GM12878 (cell line): ENCODE measurements around the gene ST6GALNAC3.

Source experiments
- CTCF ChIP-seq, 3 experiments: IDR thresholded peaks in 2 of 3; conservative IDR thresholded peaks in 1 of 3; 2 replicates each; pipeline ENCODE4 v1.5.1; 2011; ENCODE audit warnings: low read depth in 3 of 3, low read length in 3 of 3, mild to moderate bottlenecking in 3 of 3, control low read depth in 2 of 3, moderate library complexity in 2 of 3, inconsistent platforms in 1 of 3, mixed read lengths in 1 of 3; ENCODE audit not compliant: control insufficient read depth in 2 of 3, insufficient read depth in 1 of 3; ENCODE audit errors: extremely low read depth in 1 of 3
- JUNB ChIP-seq: IDR thresholded peaks from 2 replicates; pipeline ENCODE4 v1.6.1; 2016; ENCODE audit warnings: antibody characterized with exemption, mild to moderate bottlenecking
- MAX ChIP-seq: IDR thresholded peaks from 2 replicates; pipeline ENCODE4 v1.6.1; 2012; ENCODE audit warnings: low read depth, low read length, improper control_type of control experiment
- NR2C1 ChIP-seq: fragments of 450-650 bp; IDR thresholded peaks from 2 replicates; pipeline ENCODE4 v1.6.1; 2017; ENCODE audit warnings: antibody characterized with exemption, mild to moderate bottlenecking, moderate library complexity
- PAX5 ChIP-seq: IDR thresholded peaks from 2 replicates; pipeline ENCODE4 v1.6.1; 2011; ENCODE audit warnings: low read depth, low read length, borderline replicate concordance
- POLR2AphosphoS5 ChIP-seq: IDR thresholded peaks from 2 replicates; pipeline ENCODE4 v1.6.1; 2011; ENCODE audit warnings: mild to moderate bottlenecking, low read length, inconsistent platforms
- SRF ChIP-seq, 2 experiments: IDR thresholded peaks; 2 replicates each; pipeline ENCODE4 v1.6.1; 2011; ENCODE audit warnings: low read depth in 2 of 2, low read length in 2 of 2, mild to moderate bottlenecking in 1 of 2, moderate library complexity in 1 of 2
- USF2 ChIP-seq: IDR thresholded peaks from 2 replicates; pipeline ENCODE4 v1.6.1; 2011; ENCODE audit warnings: low read depth, low read length, improper control_type of control experiment, borderline replicate concordance
- YBX1 ChIP-seq: fragments of 450-650 bp; IDR thresholded peaks from 2 replicates; pipeline ENCODE4 v1.6.1; 2016; ENCODE audit warnings: antibody characterized with exemption
- YY1 ChIP-seq: IDR thresholded peaks from 2 replicates; pipeline ENCODE4 v1.6.1; 2011; ENCODE audit warnings: low read depth, mild to moderate bottlenecking, low read length
- ZNF592 ChIP-seq: fragments of 450-650 bp; IDR thresholded peaks from 2 replicates; pipeline ENCODE4 v1.6.1; 2017; ENCODE audit warnings: mild to moderate bottlenecking, moderate library complexity

GRCh38 chr1:76340056-76340455 lies 265.5 kb downstream of the ST6GALNAC3 start:
- no peak for TF ChIP-seq USF2
- no peak for TF ChIP-seq SRF (IDR thresholded peaks at IDR 0.05; ENCODE audit: low read depth in 2 of 2, low read length in 2 of 2)
- no peak for TF ChIP-seq NR2C1
- TF ChIP-seq JUNB: no peak
- TF ChIP-seq YBX1: no peak
- TF ChIP-seq YY1: no peak
- TF ChIP-seq ZNF592: no peak
- TF ChIP-seq MAX: no peak
- TF ChIP-seq POLR2AphosphoS5: no peak
- TF ChIP-seq CTCF (IDR thresholded peaks at IDR 0.05 in 2 of 3, conservative IDR thresholded peaks at IDR 0.05 in 1 of 3; ENCODE audit: control insufficient read depth in 2 of 3, extremely low read depth in 1 of 3, insufficient read depth in 1 of 3, low read depth in 3 of 3, low read length in 3 of 3): no peak
- no peak for TF ChIP-seq PAX5
